HG03469 (cell line): ENCODE data around the gene KRT81.
"Not testable (repeated sequence)": the region's sequence is repeated elsewhere in the genome, so short reads cannot be mapped to it uniquely, and the experiment has no call there.

Experiments used
- ATAC-seq: cut with Tn5 transposase; IDR thresholded peaks from one replicate; pipeline ENCODE4 v1.9.1; 2021; ENCODE audit warnings: mild to moderate bottlenecking, moderate library complexity, moderate number of reproducible peaks; ENCODE audit not compliant: unreplicated experiment

KRT81 gene

GRCh38 chr12:52300796-52301691 lies 9.7 kb upstream of the KRT81 start:
- ATAC-seq = no peak

- ATAC-seq = no peak
These were observed 7.4 kb upstream of the KRT81 start for GRCh38 chr12:52298677-52299190.

- no peak for ATAC-seq
These were observed 5.4 kb upstream of the KRT81 start for GRCh38 chr12:52296572-52297215.

GRCh38 chr12:52295663-52296062 lies 4.3 kb upstream of the KRT81 start:
- ATAC-seq = no peak

- ATAC-seq = no peak
These were observed 3.5 kb upstream of the KRT81 start for GRCh38 chr12:52294803-52295202.

GRCh38 chr12:52293926-52294325 lies 2.6 kb upstream of the KRT81 start:
- no peak for ATAC-seq

GRCh38 chr12:52290483-52291134 lies 725 bp downstream of the KRT81 start:
- ATAC-seq = not testable (repeated sequence)

- not testable (repeated sequence) for ATAC-seq
These were observed 3.2 kb downstream of the KRT81 start for GRCh38 chr12:52287816-52288805.

GRCh38 chr12:52286857-52287785 lies 4.2 kb downstream of the KRT81 start:
- ATAC-seq = not testable (repeated sequence)

GRCh38 chr12:52285851-52286530 lies 5.3 kb downstream of the KRT81 start:
- ATAC-seq = no peak

GRCh38 chr12:52285172-52285745 lies 6.1 kb downstream of the KRT81 start:
- no peak for ATAC-seq

- ATAC-seq = no peak
These were observed 6.7 kb downstream of the KRT81 start for GRCh38 chr12:52284562-52285171.

- ATAC-seq = no peak
These were observed 10.4 kb downstream of the KRT81 start for GRCh38 chr12:52280796-52281560.

GRCh38 chr12:52280319-52280795 lies 11.0 kb downstream of the KRT81 start:
- no peak for ATAC-seq

GRCh38 chr12:52279422-52280318 lies 11.7 kb downstream of the KRT81 start:
- no peak for ATAC-seq
